ENCODE results near the gene ARFRP1. TPM values are rescaled to one million over a fixed set of nuclear protein-coding genes. Genes with fewer than 3 reads are reported as not detected.
A peak's percentile ranks its signal among the peaks of the same experiment; 100 is the strongest.

Gene ARFRP1
- total and polyA plus RNA-seq, 2 of the 13 experiments (the other 11 are each of a cell fraction or from before 2014, with no cell fraction given): 32.0 to 51.1 TPM

GRCh38 chr20:63657937-63658748, 49.6 kb downstream of the ARFRP1 start, which contains the start of gene RTEL1 (continued):
- TF ChIP-seq, protein P1, sequence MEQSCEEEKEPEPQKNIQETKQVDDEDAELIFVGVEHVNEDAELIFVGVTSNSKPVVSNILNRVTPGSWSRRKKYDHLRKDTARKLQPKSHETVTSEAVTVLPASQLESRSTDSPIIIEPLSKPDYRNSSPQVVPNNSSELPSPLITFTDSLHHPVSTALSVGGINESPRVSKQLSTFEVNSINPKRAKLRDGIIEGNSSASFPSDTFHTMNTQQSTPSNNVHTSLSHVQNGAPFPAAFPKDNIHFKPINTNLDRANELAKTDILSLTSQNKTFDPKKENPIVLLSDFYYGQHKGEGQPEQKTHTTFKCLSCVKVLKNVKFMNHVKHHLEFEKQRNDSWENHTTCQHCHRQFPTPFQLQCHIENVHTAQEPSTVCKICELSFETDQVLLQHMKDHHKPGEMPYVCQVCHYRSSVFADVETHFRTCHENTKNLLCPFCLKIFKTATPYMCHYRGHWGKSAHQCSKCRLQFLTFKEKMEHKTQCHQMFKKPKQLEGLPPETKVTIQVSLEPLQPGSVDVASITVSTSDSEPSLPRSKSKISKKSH (CRISPR knock-in tag; IDR thresholded peaks at IDR 0.05; ENCODE audit: borderline replicate concordance): peak; percentile 87; the same call in 1 of the 2 replicates
- TF ChIP-seq GTF2F1 (IDR thresholded peaks at IDR 0.05; ENCODE audit: low read length) (peak; percentile 71; the same call in 1 of the 2 replicates), CREB3 (CRISPR knock-in tag; IDR thresholded peaks at IDR 0.05) (peak; percentile 78), ATF7 (IDR thresholded peaks at IDR 0.05) (no peak), ATF7 (CRISPR knock-in tag; IDR thresholded peaks at IDR 0.05) (0 out of 2 replicates have a peak, but pooled peaks have one; percentile 20), BHLHE40 (IDR thresholded peaks at IDR 0.05; ENCODE audit: low read length) (peak; percentile 33), ZNF687 (CRISPR knock-in tag; IDR thresholded peaks at IDR 0.05) (peak; percentile 86), YY1 (IDR thresholded peaks at IDR 0.05; ENCODE audit: insufficient read depth, insufficient replicate concordance, low read depth, low read length) (peak; percentile 77), MLX (CRISPR knock-in tag; IDR thresholded peaks at IDR 0.05) (no peak), EZH2 (conservative IDR thresholded peaks at IDR 0.05; ENCODE audit: low read depth, low read length) (no peak), E2F5 (CRISPR knock-in tag; conservative IDR thresholded peaks at IDR 0.05) (peak; percentile 97), TBX3 (IDR thresholded peaks at IDR 0.05; ENCODE audit: borderline replicate concordance) (no peak)
- TF ChIP-seq, protein P2, sequence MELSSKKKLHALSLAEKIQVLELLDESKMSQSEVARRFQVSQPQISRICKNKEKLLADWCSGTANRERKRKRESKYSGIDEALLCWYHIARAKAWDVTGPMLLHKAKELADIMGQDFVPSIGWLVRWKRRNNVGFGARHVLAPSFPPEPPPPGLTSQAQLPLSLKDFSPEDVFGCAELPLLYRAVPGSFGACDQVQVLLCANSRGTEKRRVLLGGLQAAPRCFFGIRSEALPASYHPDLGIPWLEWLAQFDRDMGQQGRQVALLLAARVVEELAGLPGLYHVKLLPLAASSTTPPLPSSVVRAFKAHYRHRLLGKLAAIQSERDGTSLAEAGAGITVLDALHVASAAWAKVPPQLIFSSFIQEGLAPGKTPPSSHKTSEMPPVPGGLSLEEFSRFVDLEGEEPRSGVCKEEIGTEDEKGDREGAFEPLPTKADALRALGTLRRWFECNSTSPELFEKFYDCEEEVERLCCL (CRISPR knock-in tag; IDR thresholded peaks at IDR 0.05; ENCODE audit: borderline replicate concordance): 0 out of 2 replicates have a peak, but pooled peaks have one; percentile 6
- TF ChIP-seq, protein P3, sequence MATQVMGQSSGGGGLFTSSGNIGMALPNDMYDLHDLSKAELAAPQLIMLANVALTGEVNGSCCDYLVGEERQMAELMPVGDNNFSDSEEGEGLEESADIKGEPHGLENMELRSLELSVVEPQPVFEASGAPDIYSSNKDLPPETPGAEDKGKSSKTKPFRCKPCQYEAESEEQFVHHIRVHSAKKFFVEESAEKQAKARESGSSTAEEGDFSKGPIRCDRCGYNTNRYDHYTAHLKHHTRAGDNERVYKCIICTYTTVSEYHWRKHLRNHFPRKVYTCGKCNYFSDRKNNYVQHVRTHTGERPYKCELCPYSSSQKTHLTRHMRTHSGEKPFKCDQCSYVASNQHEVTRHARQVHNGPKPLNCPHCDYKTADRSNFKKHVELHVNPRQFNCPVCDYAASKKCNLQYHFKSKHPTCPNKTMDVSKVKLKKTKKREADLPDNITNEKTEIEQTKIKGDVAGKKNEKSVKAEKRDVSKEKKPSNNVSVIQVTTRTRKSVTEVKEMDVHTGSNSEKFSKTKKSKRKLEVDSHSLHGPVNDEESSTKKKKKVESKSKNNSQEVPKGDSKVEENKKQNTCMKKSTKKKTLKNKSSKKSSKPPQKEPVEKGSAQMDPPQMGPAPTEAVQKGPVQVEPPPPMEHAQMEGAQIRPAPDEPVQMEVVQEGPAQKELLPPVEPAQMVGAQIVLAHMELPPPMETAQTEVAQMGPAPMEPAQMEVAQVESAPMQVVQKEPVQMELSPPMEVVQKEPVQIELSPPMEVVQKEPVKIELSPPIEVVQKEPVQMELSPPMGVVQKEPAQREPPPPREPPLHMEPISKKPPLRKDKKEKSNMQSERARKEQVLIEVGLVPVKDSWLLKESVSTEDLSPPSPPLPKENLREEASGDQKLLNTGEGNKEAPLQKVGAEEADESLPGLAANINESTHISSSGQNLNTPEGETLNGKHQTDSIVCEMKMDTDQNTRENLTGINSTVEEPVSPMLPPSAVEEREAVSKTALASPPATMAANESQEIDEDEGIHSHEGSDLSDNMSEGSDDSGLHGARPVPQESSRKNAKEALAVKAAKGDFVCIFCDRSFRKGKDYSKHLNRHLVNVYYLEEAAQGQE (IDR thresholded peaks at IDR 0.05; ENCODE audit: borderline replicate concordance in 1 of 2, low read depth in 1 of 2, low read length in 2 of 2): peak; percentile 18 to 72
